ENCODE measurements around the gene NEDD4.
"Not testable (repeated sequence)": the region's sequence is repeated elsewhere in the genome, so short reads cannot be mapped to it uniquely, and the experiment has no call there.

NEDD4 gene

GRCh38 chr15:55868707-55869106, 124.7 kb downstream of the NEDD4 start:
- POLR2A ChIA-PET = no interaction called here
- CTCF ChIA-PET = interaction anchor here (1.6 kb wide), 1 partner anchor 39 kb away, joined by 3 read pairs; no protein-coding TSS in a partner anchor
- DNase-seq (ENCODE audit: extremely low spot score) = no peak
- TF ChIP-seq CTCF (IDR thresholded peaks at IDR 0.05; ENCODE audit: control extremely low read depth, extremely low read depth, low read depth, missing control alignments) = no peak

GRCh38 chr15:55868291-55868690, 125.1 kb downstream of the NEDD4 start:
- DNase-seq (ENCODE audit: extremely low spot score); POLR2A ChIA-PET: not testable (repeated sequence)
- CTCF ChIA-PET = interaction anchor here (1.6 kb wide), 1 partner anchor 40 kb away, joined by 3 read pairs; no protein-coding TSS in a partner anchor

- CTCF ChIA-PET = no interaction called here
- DNase-seq (ENCODE audit: extremely low spot score) = no peak
- POLR2A ChIA-PET = no interaction called here
- no peak for TF ChIP-seq CTCF (IDR thresholded peaks at IDR 0.05; ENCODE audit: control extremely low read depth, extremely low read depth, low read depth, missing control alignments)
These were observed 129.5 kb downstream of the NEDD4 start for GRCh38 chr15:55863911-55864310.

GRCh38 chr15:55861115-55861514, 132.3 kb downstream of the NEDD4 start:
- DNase-seq (ENCODE audit: extremely low spot score) = no peak
- no peak for TF ChIP-seq CTCF (IDR thresholded peaks at IDR 0.05; ENCODE audit: control extremely low read depth, extremely low read depth, low read depth, missing control alignments)
- CTCF ChIA-PET = interaction anchor here (1.8 kb wide), 1 partner anchor 16 kb away, joined by 4 read pairs; no protein-coding TSS in a partner anchor
- POLR2A ChIA-PET = no interaction called here

- CTCF ChIA-PET = interaction anchor here (1.0 to 1.8 kb wide), 2 partner anchors 13 to 16 kb away, joined by 3 to 4 read pairs; no protein-coding TSS in a partner anchor
- POLR2A ChIA-PET = no interaction called here
- no peak for TF ChIP-seq CTCF (IDR thresholded peaks at IDR 0.05; ENCODE audit: control extremely low read depth, extremely low read depth, low read depth, missing control alignments)
- no peak for DNase-seq (ENCODE audit: extremely low spot score)
These were observed 132.9 kb downstream of the NEDD4 start for GRCh38 chr15:55860468-55860867.

- no peak for TF ChIP-seq CTCF (IDR thresholded peaks at IDR 0.05; ENCODE audit: control extremely low read depth, extremely low read depth, low read depth, missing control alignments)
- ChIA-PET CTCF (interaction anchor here (1.0 to 1.2 kb wide), 2 partner anchors 13 to 34 kb away, joined by 3 read pairs; no protein-coding TSS in a partner anchor), POLR2A (no interaction called here)
- DNase-seq (ENCODE audit: extremely low spot score) = no peak
These were observed 133.7 kb downstream of the NEDD4 start for GRCh38 chr15:55859681-55860080.

- TF ChIP-seq CTCF (IDR thresholded peaks at IDR 0.05; ENCODE audit: control extremely low read depth, extremely low read depth, low read depth, missing control alignments) = no peak
- DNase-seq (ENCODE audit: extremely low spot score) = no peak
- ChIA-PET POLR2A (no interaction called here), CTCF (interaction anchor here (1.2 to 1.5 kb wide), 2 partner anchors 13 to 35 kb away, joined by 3 read pairs; no protein-coding TSS in a partner anchor)
These were observed 134.8 kb downstream of the NEDD4 start for GRCh38 chr15:55858661-55859060.
